SU-DHL-6 (cell line): ENCODE measurements around the gene ARHGAP33.

ENCODE experiments used
- CTCF ChIP-seq: fragments of 200-600 bp; sonication (generic); IDR thresholded peaks from one replicate; pipeline ENCODE4 v1.5.1; 2017; ENCODE audit warnings: antibody characterized with exemption, mild to moderate bottlenecking, low read length, moderate library complexity; ENCODE audit not compliant: insufficient read depth, poor library complexity, severe bottlenecking
- EZH2phosphoT487 ChIP-seq: fragments of 200-600 bp; sonication (generic), shearing (Covaris generic); conservative IDR thresholded peaks from 2 replicates; pipeline ENCODE4 v1.6.1; 2018; ENCODE audit warnings: mild to moderate bottlenecking, antibody characterized with exemption, low read length, moderate library complexity, mixed read lengths

GRCh38 chr19:35811317-35812219, 36.2 kb downstream of the ARHGAP33 start:
- TF ChIP-seq CTCF (no peak), EZH2phosphoT487 (no peak)
